Measurements from ENCODE around the gene MUC4. TPM values are rescaled to one million over a fixed set of nuclear protein-coding genes. Genes with fewer than 3 reads are reported as not detected.
"Not testable (repeated sequence)": the region's sequence is repeated elsewhere in the genome, so short reads cannot be mapped to it uniquely, and the experiment has no call there.

The MUC4 gene
- total RNA-seq, 1 donor from 2014 or later = 0.14 TPM

GRCh38 chr3:195761123-195761566 lies 50.6 kb downstream of the MUC4 start:
- no peak for DNase-seq (ENCODE audit: low spot score)

GRCh38 chr3:195760345-195761122 lies 51.2 kb downstream of the MUC4 start:
- no peak for DNase-seq (ENCODE audit: low spot score)

- no peak for DNase-seq (ENCODE audit: low spot score)
Observed at GRCh38 chr3:195758721-195759353, 52.9 kb downstream of the MUC4 start.

- DNase-seq (ENCODE audit: low spot score) = no peak
Observed at GRCh38 chr3:195757827-195758226, 53.9 kb downstream of the MUC4 start.

- no peak for DNase-seq (ENCODE audit: low spot score)
Observed at GRCh38 chr3:195757438-195757770, 54.3 kb downstream of the MUC4 start.

GRCh38 chr3:195755791-195756676 lies 55.7 kb downstream of the MUC4 start:
- DNase-seq (ENCODE audit: low spot score) = no peak

GRCh38 chr3:195755391-195755790 lies 56.3 kb downstream of the MUC4 start:
- DNase-seq (ENCODE audit: low spot score) = no peak

- no peak for DNase-seq (ENCODE audit: low spot score)
Observed at GRCh38 chr3:195754906-195755305, 56.8 kb downstream of the MUC4 start.

- no peak for DNase-seq (ENCODE audit: low spot score)
Observed at GRCh38 chr3:195754141-195754540, 57.6 kb downstream of the MUC4 start.

GRCh38 chr3:195753581-195753980 lies 58.1 kb downstream of the MUC4 start:
- DNase-seq (ENCODE audit: low spot score) = no peak

GRCh38 chr3:195752546-195753331 lies 59.0 kb downstream of the MUC4 start:
- no peak for DNase-seq (ENCODE audit: low spot score)

GRCh38 chr3:195752066-195752465 lies 59.7 kb downstream of the MUC4 start:
- DNase-seq (ENCODE audit: low spot score) = no peak

GRCh38 chr3:195751560-195751959 lies 60.2 kb downstream of the MUC4 start:
- DNase-seq (ENCODE audit: low spot score) = no peak

- DNase-seq (ENCODE audit: low spot score) = no peak
Observed at GRCh38 chr3:195750797-195751520, 60.8 kb downstream of the MUC4 start.

GRCh38 chr3:195749101-195749500 lies 62.6 kb downstream of the MUC4 start:
- DNase-seq (ENCODE audit: low spot score) = not testable (repeated sequence)

- DNase-seq (ENCODE audit: low spot score) = no peak
Observed at GRCh38 chr3:195748661-195749060, 63.1 kb downstream of the MUC4 start.

- DNase-seq (ENCODE audit: low spot score) = no peak
Observed at GRCh38 chr3:195746751-195747150, 65.0 kb downstream of the MUC4 start.

GRCh38 chr3:195746346-195746745 lies 65.4 kb downstream of the MUC4 start:
- no peak for DNase-seq (ENCODE audit: low spot score)

GRCh38 chr3:195744437-195744836 lies 67.3 kb downstream of the MUC4 start:
- no peak for DNase-seq (ENCODE audit: low spot score)

GRCh38 chr3:195739561-195740111 lies 72.1 kb downstream of the MUC4 start:
- no peak for DNase-seq (ENCODE audit: low spot score)
